HepG2 (cell line): ENCODE results near the gene PCSK6. TPM values are rescaled to one million over a fixed set of nuclear protein-coding genes. Genes with fewer than 3 reads are reported as not detected.
A peak's percentile ranks its signal among the peaks of the same experiment; 100 is the strongest.

Experiments
- ARID5B ChIP-seq: IDR thresholded peaks from 2 replicates; pipeline ENCODE4 v1.4.0; 2020; ENCODE audit warnings: mild to moderate bottlenecking, missing genetic modification reagents
- ATF7 ChIP-seq, 2 experiments: fragments of 450-650 bp in 1 of 2; sonication (generic) in 1 of 2; formaldehyde crosslinking in 1 of 2; IDR thresholded peaks; 2 replicates each; pipeline versions ENCODE4 v1.4.0 to v1.6.1; 2016 to 2020; ENCODE audit warnings: antibody characterized with exemption in 1 of 2, mild to moderate bottlenecking in 1 of 2, missing genetic modification reagents in 1 of 2
- IRF2 ChIP-seq: IDR thresholded peaks from 2 replicates; pipeline ENCODE4 v1.6.1; 2018; ENCODE audit warnings: missing genetic modification reagents, missing compliant biosample characterization
- KDM5B ChIP-seq: sonication (generic); formaldehyde crosslinking; IDR thresholded peaks from 2 replicates; pipeline ENCODE4 v1.4.0; 2020; ENCODE audit warnings: missing genetic modification reagents, mild to moderate bottlenecking, borderline replicate concordance
- KDM6A ChIP-seq: IDR thresholded peaks from 2 replicates; pipeline ENCODE4 v1.6.1; 2016; ENCODE audit warnings: low read depth
- NBN ChIP-seq: fragments of 450-650 bp; conservative IDR thresholded peaks from 2 replicates; pipeline ENCODE4 v1.6.1; 2017
- RARA ChIP-seq: IDR thresholded peaks from 2 replicates; pipeline ENCODE4 v1.6.1; 2016; ENCODE audit warnings: missing genetic modification reagents, missing compliant biosample characterization
- REPIN1 ChIP-seq: sonication (generic); formaldehyde crosslinking; IDR thresholded peaks from 2 replicates; pipeline ENCODE4 v1.8.0; 2022; ENCODE audit warnings: missing genetic modification reagents, low read depth, mild to moderate bottlenecking, borderline replicate concordance
- SAFB2 ChIP-seq: sonication (generic); formaldehyde crosslinking; IDR thresholded peaks from 2 replicates; pipeline ENCODE4 v1.5.1; 2020; ENCODE audit warnings: missing genetic modification reagents, low read depth, mild to moderate bottlenecking, borderline replicate concordance
- SALL1 ChIP-seq: sonication (generic); formaldehyde crosslinking; IDR thresholded peaks from 2 replicates; pipeline ENCODE4 v1.8.0; 2022; ENCODE audit warnings: mild to moderate bottlenecking, missing genetic modification reagents
- SUZ12 ChIP-seq: fragments of 150-350 bp; IDR thresholded peaks from 2 replicates; pipeline ENCODE4 v1.6.1; 2014; ENCODE audit warnings: low read depth, low read length
- WIZ ChIP-seq: sonication (generic); formaldehyde crosslinking; IDR thresholded peaks from 2 replicates; pipeline ENCODE4 v1.5.1; 2020; ENCODE audit warnings: mild to moderate bottlenecking, missing genetic modification reagents
- ZBTB49 ChIP-seq: sonication (generic); formaldehyde crosslinking; IDR thresholded peaks from 2 replicates; pipeline ENCODE4 v1.4.0; 2020; ENCODE audit warnings: missing genetic modification reagents, borderline replicate concordance
- ZBTB7B ChIP-seq: sonication (generic); formaldehyde crosslinking; IDR thresholded peaks from 2 replicates; pipeline ENCODE4 v1.4.0; 2020; ENCODE audit warnings: missing genetic modification reagents
- ZGPAT ChIP-seq: IDR thresholded peaks from 2 replicates; pipeline ENCODE4 v1.6.1; 2016; ENCODE audit warnings: mild to moderate bottlenecking
- ZKSCAN5 ChIP-seq: sonication (generic); formaldehyde crosslinking; IDR thresholded peaks from 2 replicates; pipeline ENCODE4 v1.5.1; 2020; ENCODE audit warnings: mild to moderate bottlenecking, missing genetic modification reagents
- ZNF383 ChIP-seq: sonication (generic); formaldehyde crosslinking; IDR thresholded peaks from 2 replicates; pipeline ENCODE4 v1.4.0; 2020; ENCODE audit warnings: missing genetic modification reagents, mild to moderate bottlenecking, borderline replicate concordance
- ZNF629 ChIP-seq: sonication (generic); formaldehyde crosslinking; conservative IDR thresholded peaks from 2 replicates; pipeline ENCODE4 v1.5.0; 2020; ENCODE audit warnings: missing genetic modification reagents
- polyA plus RNA-seq, 8 experiments: library from polyadenylated mRNA; depleted of rRNA in 3 of 8; stranded (reverse) in 7 of 8; unstranded in 1 of 8; fragments of >200 nt; fragmentation: Illumina TruSeq in 4 of 8; extraction: Trizol in 4 of 8; gene quantifications; 2 replicates each; pipeline versions ENCODE4 v1.2.1 to v1.2.3, GENCODE V29; 2011 to 2016; ENCODE audit warnings: low read depth in 4 of 8, missing spikeins in 1 of 8, mixed read lengths in 1 of 8; ENCODE audit not compliant: insufficient read depth in 1 of 8
- total RNA-seq, 5 experiments: library from RNA; depleted of rRNA; stranded (reverse); fragments of >200 nt; fragmentation: Illumina TruSeq; extraction: Trizol; gene quantifications; 2 replicates each; pipeline ENCODE4 v1.2.3, GENCODE V29; 2016; ENCODE audit warnings: low read depth in 1 of 5

PCSK6 gene
- total and polyA plus RNA-seq, 2 of the 13 experiments (the other 11 are each of a cell fraction or from before 2014, with no cell fraction given): 56.5 to 155 TPM

DNA sequence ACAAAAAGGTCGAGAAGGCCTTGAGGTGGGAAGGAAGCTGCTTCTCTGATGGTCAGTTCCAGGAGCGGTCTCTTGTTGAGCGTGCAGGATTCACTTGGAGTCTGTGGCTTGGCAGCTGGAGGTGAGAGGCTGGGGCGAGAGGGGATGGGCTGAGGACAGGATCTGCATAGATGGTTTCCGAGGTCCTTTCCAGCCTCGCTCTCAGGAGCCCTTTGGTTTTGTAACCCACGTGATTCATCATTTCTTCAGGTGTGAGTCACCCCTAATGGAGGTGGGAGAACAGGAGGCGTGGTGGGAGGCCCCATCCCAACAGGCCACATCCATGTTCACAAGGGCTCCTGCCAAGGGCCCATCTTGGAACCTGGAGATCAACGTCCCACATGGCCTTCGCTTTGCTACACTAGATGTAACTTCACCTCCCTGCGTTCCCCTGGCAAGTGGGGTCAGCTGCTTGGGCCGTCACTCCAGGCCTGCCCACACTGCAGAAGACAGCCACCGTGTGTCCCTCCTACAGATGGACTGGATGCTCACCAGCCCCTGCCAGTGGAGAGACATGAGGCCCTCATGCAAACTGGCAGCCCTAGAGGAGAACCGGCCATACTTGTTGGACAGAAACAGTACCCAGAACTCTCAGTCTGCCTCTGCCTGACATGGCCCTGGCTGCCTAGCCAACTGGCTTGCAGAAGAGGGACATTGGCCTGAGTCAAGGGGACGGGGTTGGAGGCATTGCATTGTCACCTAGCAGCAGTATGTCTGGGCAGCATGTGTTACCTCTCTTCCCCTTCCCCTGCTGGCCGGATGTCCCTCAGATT, 1.6 kb upstream of the PCSK6 start (continued):
- TF ChIP-seq ZNF383: no peak
- TF ChIP-seq NBN: no peak
- TF ChIP-seq ZGPAT (CRISPR knock-in tag): no peak
- no peak for TF ChIP-seq SAFB2
- no peak for TF ChIP-seq REPIN1 (CRISPR knock-in tag)
- no peak for TF ChIP-seq ATF7 (IDR thresholded peaks at IDR 0.05)
- TF ChIP-seq ATF7 (CRISPR knock-in tag; IDR thresholded peaks at IDR 0.05): no peak
- TF ChIP-seq ZKSCAN5 (CRISPR knock-in tag): no peak
- 0 out of 2 replicates have a peak, but pooled peaks have one; percentile 7 for TF ChIP-seq RARA (CRISPR knock-in tag)
- TF ChIP-seq KDM6A (CRISPR knock-in tag): no peak
- no peak for TF ChIP-seq WIZ
- 0 out of 2 replicates have a peak, but pooled peaks have one; percentile 17 for TF ChIP-seq IRF2 (CRISPR knock-in tag)
- no peak for TF ChIP-seq ZBTB49
- TF ChIP-seq KDM5B (CRISPR knock-in tag): peak; percentile 17; the same call in 1 of the 2 replicates
- TF ChIP-seq SALL1: 0 out of 2 replicates have a peak, but pooled peaks have one; percentile 21
- TF ChIP-seq ZBTB7B (CRISPR knock-in tag): no peak
- no peak for TF ChIP-seq SUZ12
- no peak for TF ChIP-seq ARID5B (CRISPR knock-in tag)
- no peak for TF ChIP-seq ZNF629 (CRISPR knock-in tag)
